Measurements from ENCODE around the gene CRELD2.

CRELD2 gene

GRCh38 chr22:49913446-49913845, 5.0 kb upstream of the CRELD2 start:
- DNase-seq = no peak

DNA sequence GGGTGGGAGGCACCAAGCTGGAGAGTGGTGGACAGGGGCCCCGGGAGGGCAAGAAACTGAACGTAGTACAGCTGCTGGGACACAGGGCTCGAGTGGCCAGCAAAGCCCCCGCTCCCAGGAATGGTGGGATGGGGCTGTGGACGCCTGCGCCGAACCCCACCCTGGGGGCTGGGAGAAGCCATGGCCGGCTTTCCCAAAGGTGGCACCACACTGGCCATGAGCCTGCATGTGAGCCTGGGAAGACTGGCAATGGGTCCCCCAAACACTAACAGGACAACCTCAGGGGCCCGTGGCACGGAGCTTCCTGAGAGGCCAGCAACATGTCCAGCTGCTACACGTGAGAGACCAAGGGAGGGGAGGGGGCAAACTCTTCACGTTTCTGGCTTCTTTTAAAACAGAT, 4.2 kb upstream of the CRELD2 start:
- DNase-seq = no peak

DNA sequence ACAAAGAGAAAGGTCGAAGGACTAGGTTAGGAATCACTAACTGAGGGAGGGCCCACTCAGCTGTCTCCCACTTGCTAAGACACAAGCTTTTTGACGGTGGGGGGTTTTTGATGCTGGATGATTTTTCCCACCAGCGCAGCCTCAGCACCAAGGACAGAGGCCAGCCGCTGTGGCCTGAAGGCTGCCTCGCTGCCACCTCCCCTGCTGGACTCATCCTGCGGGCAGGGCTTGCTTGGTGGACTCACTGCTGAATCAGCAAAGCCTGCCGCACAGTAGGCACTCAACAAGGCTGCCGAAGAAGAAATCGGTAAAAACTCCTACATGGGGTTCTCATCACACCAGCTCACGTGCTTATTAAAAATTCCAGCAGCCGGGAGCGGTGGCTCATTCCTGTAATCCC, 2.8 kb upstream of the CRELD2 start:
- no peak for DNase-seq

- DNase-seq = no peak
Observed at GRCh38 chr22:49916831-49917230, 1.6 kb upstream of the CRELD2 start.

DNA sequence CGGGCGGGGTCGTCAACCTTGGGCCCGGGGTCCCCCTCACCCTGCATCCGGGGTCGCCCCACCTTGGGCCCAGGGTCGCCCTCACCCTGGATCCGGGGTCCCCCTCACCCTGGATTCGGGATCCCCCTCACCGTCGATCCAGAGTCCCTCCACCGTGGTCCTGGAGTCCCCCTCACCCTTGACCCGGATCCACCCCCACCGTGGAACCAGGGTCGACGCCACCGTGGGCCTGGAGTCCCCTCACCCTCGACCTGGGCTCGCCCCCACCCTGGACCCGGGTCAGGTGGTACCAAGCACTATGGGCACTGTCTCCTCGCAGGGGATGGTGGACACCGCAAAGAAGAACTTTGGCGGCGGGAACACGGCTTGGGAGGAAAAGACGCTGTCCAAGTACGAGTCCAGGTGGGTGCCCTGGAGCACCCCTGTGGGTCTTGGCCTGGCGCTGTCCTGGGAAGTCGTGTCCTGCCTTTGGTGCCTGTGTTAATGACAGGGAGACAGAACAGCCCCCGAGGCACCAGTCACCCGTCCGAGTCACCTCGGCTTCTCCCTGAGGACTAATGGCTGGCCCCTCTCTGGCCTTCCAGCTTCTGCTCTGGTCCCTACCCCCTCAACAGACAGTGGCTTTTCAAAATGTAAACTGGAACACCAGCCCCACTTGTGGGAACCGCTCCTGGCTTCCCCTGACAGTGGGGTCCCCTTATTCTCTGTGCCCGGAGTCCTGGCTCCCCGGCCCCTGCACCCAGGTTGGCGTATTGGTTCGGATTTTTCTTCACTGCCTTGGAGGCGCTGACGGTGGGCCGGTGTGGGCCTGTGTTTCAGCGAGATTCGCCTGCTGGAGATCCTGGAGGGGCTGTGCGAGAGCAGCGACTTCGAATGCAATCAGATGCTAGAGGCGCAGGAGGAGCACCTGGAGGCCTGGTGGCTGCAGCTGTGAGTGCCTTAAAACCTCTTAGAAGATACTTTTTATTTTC, 762 bp downstream of the CRELD2 start:
- DNase-seq = no peak

DNA sequence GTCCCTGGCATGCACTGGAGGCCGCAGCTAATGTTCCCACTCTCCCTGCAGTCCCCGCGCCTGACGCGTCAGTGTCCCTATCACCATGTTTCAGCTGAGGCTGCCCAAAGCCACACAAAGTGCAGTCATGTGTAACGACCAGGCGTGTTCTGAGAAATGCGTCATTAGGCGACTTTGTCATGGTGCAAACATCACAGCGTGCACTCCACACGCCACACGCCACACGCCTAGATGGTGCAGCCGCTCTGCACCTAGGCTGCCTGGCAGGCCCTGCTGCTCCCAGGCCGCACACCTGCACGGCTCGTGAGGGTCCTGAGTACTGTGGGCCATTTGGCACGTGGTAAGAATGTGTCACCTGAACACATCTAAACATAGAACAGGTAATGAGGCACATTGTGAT, 2.4 kb downstream of the CRELD2 start:
- no peak for DNase-seq

DNA sequence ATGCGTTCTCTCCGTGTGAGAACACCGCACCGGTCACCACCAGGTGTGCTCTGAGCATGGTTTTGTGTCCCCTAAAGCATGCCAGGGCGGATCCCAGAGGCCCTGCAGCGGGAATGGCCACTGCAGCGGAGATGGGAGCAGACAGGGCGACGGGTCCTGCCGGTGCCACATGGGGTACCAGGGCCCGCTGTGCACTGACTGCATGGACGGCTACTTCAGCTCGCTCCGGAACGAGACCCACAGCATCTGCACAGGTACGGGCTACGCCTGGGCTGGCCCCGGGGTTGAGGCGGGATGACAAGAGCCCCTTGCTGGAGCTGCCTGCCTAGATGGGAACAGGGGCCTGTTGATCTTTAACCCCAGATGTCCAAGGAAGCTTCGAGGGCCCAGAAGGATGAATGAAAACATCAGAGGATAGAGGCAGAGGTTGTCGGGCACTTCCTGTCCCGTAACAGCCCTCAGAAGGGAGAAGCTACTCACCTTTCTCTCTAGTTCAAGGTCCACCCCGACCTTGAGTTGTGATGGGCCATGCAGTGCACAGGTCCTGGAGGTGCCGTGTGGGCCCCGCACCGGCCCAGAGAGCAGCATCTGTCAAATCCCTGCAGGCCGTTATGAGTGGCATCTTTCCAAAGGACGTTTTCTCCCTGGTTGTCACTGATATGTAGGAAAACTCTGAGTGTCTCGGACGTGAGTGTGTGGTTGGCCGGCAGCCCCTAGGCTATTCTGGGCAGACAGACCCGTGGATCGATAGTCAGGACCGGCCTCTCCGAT, 3.3 kb downstream of the CRELD2 start:
- DNase-seq = no peak

DNA sequence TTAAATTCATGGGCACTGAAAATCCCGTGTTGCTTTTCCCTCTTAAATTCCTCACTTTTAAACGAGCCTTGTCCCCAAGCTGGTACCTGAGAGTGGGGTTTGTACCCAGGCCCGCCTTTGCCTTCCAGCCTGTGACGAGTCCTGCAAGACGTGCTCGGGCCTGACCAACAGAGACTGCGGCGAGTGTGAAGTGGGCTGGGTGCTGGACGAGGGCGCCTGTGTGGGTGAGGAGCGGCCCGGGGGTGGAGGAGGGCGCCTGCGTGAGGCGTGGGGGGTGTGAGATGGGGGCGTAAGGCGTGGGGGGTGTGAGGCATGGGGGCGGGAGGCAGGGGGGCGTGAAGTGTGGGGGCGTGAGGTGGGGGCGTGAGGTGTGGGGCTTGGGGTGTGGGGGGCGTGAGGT, 4.0 kb downstream of the CRELD2 start:
- DNase-seq = no peak

- no peak for DNase-seq
Observed at GRCh38 chr22:49922926-49923325, 4.5 kb downstream of the CRELD2 start.

- DNase-seq = no peak
Observed at GRCh38 chr22:49923445-49923844, 5.0 kb downstream of the CRELD2 start.

DNA sequence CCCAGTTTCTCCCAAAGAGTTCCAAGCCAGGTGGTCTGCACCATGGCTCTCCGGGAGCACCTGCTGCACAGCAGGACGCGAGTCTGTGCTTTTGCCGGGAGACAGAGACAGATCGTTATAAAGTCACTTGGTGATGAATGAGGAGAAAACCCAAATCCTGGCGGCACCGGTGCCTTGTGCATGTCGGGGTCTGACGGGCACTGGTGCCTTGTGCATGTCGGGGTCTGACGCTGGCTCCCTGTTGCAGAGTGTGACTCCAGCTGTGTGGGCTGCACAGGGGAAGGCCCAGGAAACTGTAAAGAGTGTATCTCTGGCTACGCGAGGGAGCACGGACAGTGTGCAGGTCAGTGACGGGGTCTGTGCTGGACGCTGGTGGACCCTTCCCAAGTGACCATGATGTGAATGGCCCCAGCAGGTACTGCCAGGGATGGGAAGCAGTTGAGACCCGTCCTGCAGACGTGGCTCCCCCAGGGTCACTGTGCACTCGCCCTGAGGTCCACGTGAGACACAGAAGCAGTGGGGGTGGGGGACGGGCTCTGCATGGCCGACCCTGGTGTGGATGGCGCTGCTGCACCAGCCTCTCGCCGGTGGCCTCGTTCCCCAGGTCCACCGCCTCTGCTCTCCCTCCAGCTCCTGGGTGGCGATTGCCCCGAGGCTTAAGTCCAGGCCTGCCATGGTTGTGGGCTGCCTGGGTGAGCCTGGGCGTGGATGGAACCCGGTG, 5.8 kb downstream of the CRELD2 start:
- no peak for DNase-seq

DNA sequence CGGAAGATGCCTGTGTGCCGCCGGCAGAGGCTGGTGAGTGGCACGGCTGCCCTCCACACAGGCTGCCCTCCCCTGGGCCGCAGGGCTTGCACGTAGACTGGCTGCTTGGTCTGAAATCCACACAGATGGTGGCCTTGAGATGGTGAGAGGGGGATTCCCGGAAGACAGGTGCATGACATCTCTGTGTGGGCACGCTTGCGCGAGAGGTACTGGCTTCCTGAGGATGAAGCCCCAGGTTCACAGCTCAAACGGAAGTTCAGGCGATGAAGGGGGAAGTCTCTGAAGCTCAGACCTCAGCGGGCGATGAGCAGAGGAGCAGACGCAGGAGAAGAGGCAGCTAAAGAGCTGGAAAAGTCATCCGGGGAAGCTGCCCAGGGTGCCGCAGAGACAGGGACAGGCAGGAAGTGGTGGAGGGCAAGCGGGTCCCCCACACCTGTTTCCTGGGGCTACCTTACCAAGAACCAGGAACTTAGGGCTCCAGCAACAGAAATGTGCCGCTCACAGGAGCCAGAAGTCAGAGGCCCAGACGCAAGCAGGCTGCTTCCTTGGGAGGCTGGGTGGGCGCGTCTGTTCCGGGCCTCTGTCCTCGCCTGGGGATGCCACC, 7.2 kb downstream of the CRELD2 start:
- no peak for DNase-seq

DNA sequence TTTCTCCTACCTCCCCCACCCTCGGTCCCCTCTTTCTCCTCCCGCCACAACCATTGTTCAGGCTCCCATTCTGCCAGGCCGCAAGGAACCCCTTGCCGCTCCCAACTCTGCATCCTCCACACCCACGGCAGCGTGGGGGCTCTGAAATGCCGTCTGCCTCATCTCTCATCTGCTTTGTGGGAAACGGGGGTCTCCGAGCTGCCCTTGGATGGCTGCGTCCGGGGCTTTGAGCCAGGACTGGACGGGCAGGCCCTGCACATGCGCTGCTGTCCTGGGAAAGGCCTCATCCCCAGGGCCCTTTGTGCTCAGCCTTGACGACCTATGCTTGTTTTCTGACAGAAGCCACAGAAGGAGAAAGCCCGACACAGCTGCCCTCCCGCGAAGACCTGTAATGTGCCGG, 8.5 kb downstream of the CRELD2 start:
- DNase-seq = no peak

- no peak for DNase-seq
Observed at GRCh38 chr22:49927483-49928184, 9.2 kb downstream of the CRELD2 start.

DNA sequence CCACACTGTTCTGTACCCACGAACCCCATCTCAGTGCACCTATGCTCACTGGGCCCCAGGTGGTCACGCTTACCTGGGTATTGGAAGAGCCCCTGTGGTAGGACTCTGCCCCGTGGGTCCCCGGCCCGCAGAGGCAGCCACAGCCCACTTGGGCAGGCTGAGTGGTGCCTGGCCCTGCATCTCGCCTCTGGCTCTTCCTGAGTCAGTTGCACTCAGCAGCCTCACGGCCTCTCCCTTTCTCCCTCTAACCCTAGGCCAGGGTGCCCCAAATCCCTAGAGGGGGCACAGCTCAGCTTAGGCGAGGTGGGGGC, 9.7 kb downstream of the CRELD2 start:
- no peak for DNase-seq

DNA sequence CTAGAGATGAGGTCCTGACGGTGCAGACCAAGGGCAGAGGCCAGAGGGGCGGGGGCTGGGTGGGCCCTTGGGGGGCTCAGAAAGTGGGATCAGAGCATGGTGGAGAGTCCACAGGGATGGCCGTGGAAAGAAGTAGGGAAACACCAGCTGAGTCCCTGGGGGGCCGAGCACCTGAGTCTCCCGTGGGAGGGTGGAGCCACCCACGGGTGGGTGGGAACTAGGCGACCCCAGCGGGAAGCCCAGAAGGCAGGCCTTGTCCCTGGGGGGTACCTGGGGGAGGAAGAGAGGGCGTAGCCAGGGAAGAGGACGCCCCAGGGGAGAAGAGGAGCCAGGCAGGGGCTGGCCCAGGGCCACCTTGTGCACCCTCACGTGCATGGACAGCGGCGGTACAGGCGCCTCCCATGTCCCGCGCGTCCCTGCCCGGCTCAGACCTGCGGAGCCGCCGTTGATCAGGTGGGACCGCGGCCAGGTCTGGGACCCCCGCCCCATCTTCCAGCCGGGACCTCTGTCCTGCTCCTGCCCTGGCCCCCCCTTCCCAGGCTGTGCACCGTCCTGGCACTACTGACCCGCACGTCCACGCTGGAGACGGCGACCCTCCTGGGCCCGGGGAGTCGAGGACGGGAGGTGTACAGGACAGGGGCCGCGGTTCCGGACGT, 10.2 kb downstream of the CRELD2 start:
- DNase-seq = no peak

- peak; percentile 3 to 5 for DNase-seq
Observed at GRCh38 chr22:49929211-49929979, 11.0 kb downstream of the CRELD2 start.

DNA sequence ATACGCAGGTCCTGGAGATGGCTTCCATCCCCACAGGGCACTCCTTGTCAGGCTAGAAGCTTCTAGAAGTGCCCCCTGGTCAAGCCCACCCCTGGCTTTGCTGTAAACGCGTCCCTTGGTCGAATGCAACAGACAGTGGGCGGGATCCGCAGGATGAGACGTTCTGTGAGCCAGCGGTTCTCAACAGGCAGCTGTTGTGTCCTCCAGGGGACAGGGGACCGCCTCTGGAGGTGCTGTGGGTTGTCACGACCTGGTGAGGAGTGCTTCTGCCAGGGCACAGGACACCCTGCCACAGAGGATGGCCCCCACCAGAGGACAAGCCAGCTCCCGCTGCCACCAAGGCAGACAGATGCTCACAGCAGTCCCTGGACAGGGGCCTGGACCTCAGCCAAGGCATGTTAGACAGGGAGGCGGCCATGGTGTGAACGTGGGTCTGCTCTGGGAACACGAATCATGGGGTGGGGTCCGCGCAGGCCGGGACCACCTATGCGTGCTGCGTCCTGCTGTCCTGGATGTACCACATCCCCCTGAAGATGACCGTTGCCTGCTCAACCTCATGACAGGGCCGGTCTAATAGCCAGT, 11.7 kb downstream of the CRELD2 start:
- no peak for DNase-seq

DNA sequence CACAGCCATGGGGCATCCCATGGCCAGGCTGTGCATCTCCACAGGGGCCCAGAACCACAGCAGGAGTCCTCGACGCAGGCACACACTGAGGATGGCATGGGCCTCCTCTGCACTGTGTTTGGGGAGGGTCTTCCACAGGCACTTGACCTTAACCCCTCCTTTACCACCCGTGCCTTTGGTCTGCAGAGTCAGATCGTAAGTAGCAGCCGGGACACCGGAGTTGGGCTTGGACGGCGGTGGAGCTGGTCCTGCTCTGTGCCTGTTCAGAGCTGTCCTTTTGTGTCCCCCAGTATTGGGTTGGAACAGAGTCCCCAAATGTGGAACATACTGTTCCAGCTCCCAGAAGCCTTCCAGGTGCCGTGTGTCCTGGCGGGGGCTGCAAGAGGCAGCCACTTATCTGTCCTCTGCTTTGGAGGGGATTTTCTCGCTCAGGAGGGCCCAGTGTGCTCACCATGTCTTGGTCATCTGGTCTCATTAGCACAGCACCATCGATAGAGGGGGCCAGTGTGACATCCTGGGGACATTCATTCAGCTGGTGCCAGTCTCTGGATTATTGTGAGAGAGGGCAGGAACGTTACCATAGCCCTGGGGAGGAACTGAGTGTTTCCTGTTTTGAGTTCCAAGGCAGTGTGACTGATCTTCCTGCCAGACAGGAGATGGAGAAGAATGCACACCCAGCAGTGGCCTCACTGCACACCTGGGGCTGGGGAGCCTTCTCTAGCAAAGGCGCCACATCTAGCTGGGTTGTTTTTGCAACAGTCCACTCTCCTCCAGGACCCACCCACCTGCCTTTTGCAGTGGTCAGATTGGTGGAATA, 12.4 kb downstream of the CRELD2 start:
- DNase-seq = peak; percentile 73 to 79
